NCI-H2171 treated with DMSO at 0.1 percent for 48 hours (cell line): ENCODE results near the gene CFAP43.
A peak's percentile ranks its signal among the peaks of the same experiment; 100 is the strongest.

ENCODE experiments used
- DNase-seq: peaks from one replicate; lab custom pipeline; 2025; lab: John Stamatoyannopoulos, UW

Gene CFAP43, protein sequence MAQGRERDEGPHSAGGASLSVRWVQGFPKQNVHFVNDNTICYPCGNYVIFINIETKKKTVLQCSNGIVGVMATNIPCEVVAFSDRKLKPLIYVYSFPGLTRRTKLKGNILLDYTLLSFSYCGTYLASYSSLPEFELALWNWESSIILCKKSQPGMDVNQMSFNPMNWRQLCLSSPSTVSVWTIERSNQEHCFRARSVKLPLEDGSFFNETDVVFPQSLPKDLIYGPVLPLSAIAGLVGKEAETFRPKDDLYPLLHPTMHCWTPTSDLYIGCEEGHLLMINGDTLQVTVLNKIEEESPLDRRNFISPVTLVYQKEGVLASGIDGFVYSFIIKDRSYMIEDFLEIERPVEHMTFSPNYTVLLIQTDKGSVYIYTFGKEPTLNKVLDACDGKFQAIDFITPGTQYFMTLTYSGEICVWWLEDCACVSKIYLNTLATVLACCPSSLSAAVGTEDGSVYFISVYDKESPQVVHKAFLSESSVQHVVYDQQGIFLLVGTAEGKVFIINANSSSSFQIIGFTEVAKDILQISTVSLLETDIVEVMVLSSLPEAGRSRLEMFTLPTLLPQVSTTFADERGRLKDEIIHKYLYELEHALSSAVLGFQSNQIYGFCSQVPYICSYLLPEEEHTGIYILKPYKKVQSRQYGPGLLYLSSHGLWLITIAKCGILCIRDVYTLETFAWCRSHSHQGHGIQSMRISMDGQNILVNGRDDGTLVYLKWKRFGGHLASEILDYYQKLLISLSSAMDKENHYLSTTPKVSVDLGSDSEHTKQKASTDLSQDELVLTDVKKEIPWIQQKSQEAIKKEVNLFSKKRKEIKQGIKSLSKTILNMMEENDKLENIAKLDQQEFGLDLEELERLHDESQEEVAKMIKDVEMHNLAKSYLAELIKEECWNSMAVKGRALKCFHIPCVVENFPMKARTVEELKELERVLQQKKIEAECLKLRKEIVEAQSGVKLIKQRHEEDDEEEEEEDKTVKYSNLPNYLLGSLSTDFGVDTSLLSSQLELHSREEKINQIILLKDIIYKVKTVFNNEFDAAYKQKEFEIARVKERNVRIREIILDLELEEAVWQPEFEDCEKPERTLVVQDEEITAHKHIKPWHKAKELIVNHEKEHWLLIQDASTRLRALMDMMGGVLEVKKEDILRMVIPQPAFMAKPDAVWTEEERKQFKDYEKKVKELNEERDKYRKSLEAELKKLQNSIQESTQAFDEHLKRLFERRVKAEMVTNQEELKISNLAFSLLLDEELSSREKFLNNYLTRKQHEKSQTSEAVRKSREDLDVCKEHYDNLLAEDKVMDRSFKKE (N-terminal part only)

GRCh38 chr10:104231784-104232612 lies at the start of gene CFAP43:
Gene CFAP43 (minus strand): TSS chr10:104232364. CDS start chr10:104232246, 118 bp downstream.
- peak; percentile 86 for DNase-seq

GRCh38 chr10:104281694-104282093 lies 49.5 kb upstream of the CFAP43 start:
- no peak for DNase-seq

GRCh38 chr10:104279550-104280259 lies 47.5 kb upstream of the CFAP43 start:
- no peak for DNase-seq

GRCh38 chr10:104277785-104278184 lies 45.6 kb upstream of the CFAP43 start:
- DNase-seq, result no peak

DNA sequence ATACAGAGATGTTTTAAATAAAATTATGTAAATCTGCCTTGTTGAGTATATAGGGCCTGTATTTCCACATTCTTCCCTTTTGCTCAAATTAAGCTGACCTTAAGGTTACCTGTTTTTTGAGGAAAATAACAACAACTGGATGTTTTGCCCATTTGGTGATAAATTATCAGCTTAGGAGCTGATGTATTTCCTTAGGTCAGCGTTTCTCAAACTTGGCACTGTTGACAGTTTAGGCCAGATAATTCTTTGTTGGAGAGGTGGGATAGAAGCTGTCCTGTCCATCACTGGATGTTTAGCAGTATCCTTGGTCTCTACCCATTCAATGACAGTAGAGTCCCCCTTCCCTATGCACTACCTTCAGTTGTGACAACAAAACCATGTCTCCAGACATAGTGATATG lies 44.0 kb upstream of the CFAP43 start:
- no peak for DNase-seq

- no peak for DNase-seq
These were observed 42.9 kb upstream of the CFAP43 start for GRCh38 chr10:104274762-104275721.

DNA sequence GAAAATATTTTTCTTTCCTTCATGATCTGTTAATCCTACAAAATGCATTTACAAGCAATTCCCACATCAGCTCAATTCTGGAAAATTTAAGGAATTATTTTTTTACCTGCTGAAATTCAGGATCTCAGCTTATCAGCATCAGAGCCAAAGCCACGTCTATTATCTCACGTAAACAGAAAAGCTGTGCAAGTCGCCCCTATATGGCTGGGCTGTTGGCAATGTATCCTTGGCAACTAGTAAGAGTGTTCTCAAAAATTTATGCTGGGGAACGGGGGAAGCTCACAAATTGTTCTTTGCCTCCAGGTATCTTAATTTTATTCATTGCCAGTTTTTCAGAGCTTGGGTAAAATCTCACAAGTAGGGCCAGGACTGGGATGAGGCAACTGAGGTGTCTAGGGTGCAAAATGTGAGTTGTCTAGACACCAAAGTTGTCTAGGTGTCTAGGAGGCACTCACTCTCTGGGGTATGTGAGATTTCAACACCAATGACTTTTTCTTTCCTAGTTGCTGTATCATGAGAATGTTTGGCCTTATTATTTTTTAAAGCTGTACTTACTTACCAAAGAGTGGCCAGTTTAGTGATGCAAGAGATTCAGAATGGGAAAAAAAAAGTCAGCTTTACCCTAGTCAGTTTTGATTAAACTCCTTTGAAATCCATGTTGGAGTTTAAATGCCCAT lies 41.9 kb upstream of the CFAP43 start:
- no peak for DNase-seq

- no peak for DNase-seq
These were observed 41.1 kb upstream of the CFAP43 start for GRCh38 chr10:104273286-104273685.

- DNase-seq, result peak; percentile 97
These were observed 36.8 kb upstream of the CFAP43 start, which contains the start of gene GSTO2 for GRCh38 chr10:104268713-104269645. Gene GSTO2 (plus strand): TSS chr10:104269184. CDS start chr10:104274916, 5,732 bp downstream.

GRCh38 chr10:104268405-104268712 lies 36.2 kb upstream of the CFAP43 start:
- DNase-seq, result no peak

DNA sequence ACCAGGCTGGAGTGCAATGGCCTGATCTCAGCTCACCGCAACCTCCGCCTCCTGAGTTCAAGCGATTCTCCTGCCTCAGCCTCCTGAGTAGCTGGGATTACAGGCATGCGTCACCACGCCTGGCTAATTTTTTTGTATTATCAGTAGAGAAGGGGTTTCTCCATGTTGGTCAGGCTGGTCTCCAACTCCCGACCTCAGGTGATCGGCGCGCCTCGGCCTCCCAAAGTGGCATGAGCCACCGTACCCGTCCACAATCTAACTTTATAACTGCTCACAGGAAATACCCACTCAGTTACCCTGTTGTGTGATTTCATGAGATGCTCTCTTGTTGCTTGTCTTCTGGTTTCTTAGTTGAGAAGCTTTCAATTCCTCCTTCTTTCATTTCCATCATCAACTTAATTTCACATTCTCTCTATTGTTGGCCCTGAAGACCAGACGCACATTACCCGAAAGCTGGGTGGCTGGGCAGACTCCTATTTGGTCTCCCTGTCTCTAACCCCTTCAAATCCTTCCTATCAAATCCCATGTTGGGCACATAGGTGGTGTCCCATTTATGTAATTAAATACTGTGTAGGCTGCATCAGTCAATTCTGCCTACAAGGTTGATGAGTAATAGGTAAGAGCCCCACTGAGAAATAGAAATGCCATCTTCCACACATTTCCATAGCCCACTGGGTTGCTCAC lies 35.7 kb upstream of the CFAP43 start:
- no peak for DNase-seq

GRCh38 chr10:104264783-104265182 lies 32.6 kb upstream of the CFAP43 start:
- DNase-seq, result no peak

DNA sequence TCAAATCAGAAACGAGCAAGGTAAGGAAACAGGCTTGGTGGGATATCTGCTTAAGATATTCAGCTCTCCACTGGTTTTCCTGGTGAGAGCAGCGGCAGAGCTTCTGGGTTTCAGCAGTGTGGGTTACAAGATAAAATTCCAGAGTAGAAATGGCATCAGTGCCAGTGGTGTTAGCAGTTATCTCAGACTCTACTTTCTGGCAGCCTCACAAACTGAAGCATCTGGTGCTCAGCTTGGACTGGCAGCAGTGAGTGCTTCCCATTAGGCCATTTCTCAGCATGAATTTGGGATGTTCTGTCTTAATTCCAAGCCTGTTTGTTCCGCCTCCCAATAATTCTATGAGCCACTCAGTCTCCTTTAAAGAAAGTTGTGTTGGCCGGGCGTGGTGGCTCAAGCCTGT lies 29.9 kb upstream of the CFAP43 start:
- no peak for DNase-seq

DNA sequence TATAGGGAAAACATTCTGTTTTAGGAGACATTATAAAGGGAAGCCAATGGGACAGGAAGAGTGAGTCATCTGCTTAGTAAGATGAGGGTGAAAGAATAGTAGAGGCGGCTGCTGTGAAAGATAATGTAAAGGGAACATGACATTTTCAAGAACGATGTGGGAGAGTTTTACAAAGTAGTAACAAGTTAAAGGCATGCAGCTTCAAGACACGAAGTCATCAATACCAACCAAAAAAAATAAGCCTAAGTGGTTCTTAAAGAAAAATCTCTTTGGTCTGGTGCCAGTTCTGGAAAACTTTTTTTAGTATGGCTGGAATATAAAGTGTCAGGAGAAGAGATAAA lies 28.6 kb upstream of the CFAP43 start:
- no peak for DNase-seq

GRCh38 chr10:104259999-104260774 lies 28.0 kb upstream of the CFAP43 start:
- DNase-seq, result no peak

- DNase-seq, result no peak
These were observed 27.3 kb upstream of the CFAP43 start for GRCh38 chr10:104259456-104259855.
